Fibroblast of the aortic adventitia (primary cell): ENCODE results near the gene SYF2. TPM values are rescaled to one million over a fixed set of nuclear protein-coding genes. Genes with fewer than 3 reads are reported as not detected.

Source experiments
- DNase-seq: peaks from one replicate; pipeline ENCODE4 v3.0.0-alpha.2; 2010; ENCODE audit warnings: low read depth
- H3K4me3 ChIP-seq: 2 replicates; pipeline ENCODE4 v1.5.1; 2011; ENCODE audit warnings: low read depth, mild to moderate bottlenecking, control low read depth, low read length, moderate library complexity
- CTCF ChIP-seq: IDR thresholded peaks from 2 replicates; pipeline ENCODE4 v1.5.1; 2011; ENCODE audit warnings: mild to moderate bottlenecking, low read length, control low read depth, inconsistent platforms; ENCODE audit not compliant: insufficient read depth
- total RNA-seq: library from RNA; depleted of rRNA; stranded (reverse); fragments of >200 nt; gene quantifications from 2 replicates; pipeline ENCODE4 v1.2.3, GENCODE V29; 2012; ENCODE audit warnings: low replicate concordance

Gene SYF2
- total RNA-seq, 1 donor: 44.7 TPM

- H3K4me3 ChIP-seq: peak overlapping the region; percentile 94
- peak; percentile 90 for DNase-seq
- TF ChIP-seq CTCF: no peak
Measured at GRCh38 chr1:25232866-25233784, 823 bp upstream of the SYF2 start.

- TF ChIP-seq CTCF: no peak
- no peak overlapping the region for H3K4me3 ChIP-seq
- peak; percentile 30 for DNase-seq
Measured at GRCh38 chr1:25223471-25223870, 8.8 kb downstream of the SYF2 start.

GRCh38 chr1:25222606-25223005 lies 9.7 kb downstream of the SYF2 start:
- TF ChIP-seq CTCF: no peak
- no peak for DNase-seq
- H3K4me3 ChIP-seq: no peak overlapping the region

- no peak for TF ChIP-seq CTCF
- DNase-seq: no peak
- H3K4me3 ChIP-seq: no peak overlapping the region
Measured at GRCh38 chr1:25220666-25221065, 11.6 kb downstream of the SYF2 start.

GRCh38 chr1:25219661-25220251 lies 12.5 kb downstream of the SYF2 start:
- no peak for TF ChIP-seq CTCF
- H3K4me3 ChIP-seq: no peak overlapping the region
- DNase-seq: no peak

- TF ChIP-seq CTCF: no peak
- DNase-seq: no peak
- H3K4me3 ChIP-seq: no peak overlapping the region
Measured at GRCh38 chr1:25217598-25218232, 14.6 kb downstream of the SYF2 start.
